CD4-positive, CD25-positive, alpha-beta regulatory T cell (primary cell): ENCODE measurements around the gene TRPC4. TPM values are rescaled to one million over a fixed set of nuclear protein-coding genes. Genes with fewer than 3 reads are reported as not detected.

Source experiments
- ATAC-seq, 2 donors: fragments of 150-1000 bp; cut with Tn5 transposase; one replicate each; pipeline ENCODE4 v1.10.0; 2021; ENCODE audit warnings: low read depth in 2 of 2, moderate number of reproducible peaks in 2 of 2, moderate library complexity in 1 of 2
- DNase-seq, 3 donors: peaks; one replicate each; pipeline versions ENCODE4 v3.0.0 to v3.0.0-alpha.2; 2012 to 2022; ENCODE audit warnings: mixed read lengths in 1 of 3
- H3K27ac ChIP-seq: one replicate; pipeline ENCODE4 v1.7.0; 2013; ENCODE audit warnings: mild to moderate bottlenecking, low read length; ENCODE audit not compliant: insufficient read depth, poor library complexity, severe bottlenecking
- H3K27me3 ChIP-seq: one replicate; pipeline ENCODE4 v1.7.0; 2013; ENCODE audit warnings: low read length; ENCODE audit not compliant: control insufficient read depth, insufficient read depth
- H3K36me3 ChIP-seq: one replicate; pipeline ENCODE4 v1.7.0; 2013; ENCODE audit warnings: mild to moderate bottlenecking, low read length, moderate library complexity; ENCODE audit not compliant: control insufficient read depth, insufficient read depth
- H3K4me1 ChIP-seq: 2 replicates; pipeline ENCODE4 v1.7.0; 2013; ENCODE audit warnings: mild to moderate bottlenecking, low read length; ENCODE audit not compliant: insufficient read depth, control insufficient read depth, poor library complexity, severe bottlenecking
- H3K4me3 ChIP-seq: one replicate; pipeline ENCODE4 v1.7.0; 2013; ENCODE audit warnings: low read depth, mild to moderate bottlenecking, low read length, moderate library complexity
- H3K9me3 ChIP-seq, 2 experiments: 1 replicate in 1 of 2; 2 replicates in 1 of 2; pipeline ENCODE4 v1.7.0; 2013; ENCODE audit warnings: low read length in 2 of 2, mild to moderate bottlenecking in 1 of 2, moderate library complexity in 1 of 2; ENCODE audit not compliant: control insufficient read depth in 2 of 2
- H3K27ac Mint-ChIP-seq, 3 donors: one replicate each; pipeline ENCODE4 v1.8.0; 2020 to 2022; ENCODE audit warnings: mild to moderate bottlenecking in 3 of 3, mixed read lengths in 3 of 3, moderate library complexity in 2 of 3
- H3K27me3 Mint-ChIP-seq: one replicate; pipeline ENCODE4 v1.8.0; 2022; ENCODE audit warnings: mild to moderate bottlenecking, mixed read lengths
- H3K36me3 Mint-ChIP-seq: one replicate; pipeline ENCODE4 v1.8.0; 2020; ENCODE audit warnings: mixed read lengths
- H3K4me1 Mint-ChIP-seq, 4 donors: one replicate each; pipeline ENCODE4 v1.8.0; 2020 to 2022; ENCODE audit warnings: mixed read lengths in 4 of 4, mild to moderate bottlenecking in 1 of 4
- H3K4me3 Mint-ChIP-seq, 4 donors: one replicate each; pipeline ENCODE4 v1.8.0; 2020 to 2022; ENCODE audit warnings: mild to moderate bottlenecking in 4 of 4, mixed read lengths in 4 of 4, moderate library complexity in 3 of 4
- H3K9me3 Mint-ChIP-seq, 7 donors: one replicate each; pipeline ENCODE4 v1.8.0; 2020 to 2022; ENCODE audit warnings: mixed read lengths in 7 of 7, mild to moderate bottlenecking in 3 of 7, moderate library complexity in 2 of 7
- polyA plus RNA-seq, 4 donors: library from polyadenylated mRNA; unstranded; fragments of 300-500 nt; fragmentation: Illumina TruSeq; gene quantifications; one replicate each; pipeline ENCODE4 v1.2.3, GENCODE V29; 2021
- total RNA-seq: library from RNA; stranded (reverse); gene quantifications from one replicate; pipeline ENCODE4 v1.2.3, GENCODE V29; 2022

Gene TRPC4
- total and polyA plus RNA-seq, 5 donors from 2014 or later = not detected

DNA sequence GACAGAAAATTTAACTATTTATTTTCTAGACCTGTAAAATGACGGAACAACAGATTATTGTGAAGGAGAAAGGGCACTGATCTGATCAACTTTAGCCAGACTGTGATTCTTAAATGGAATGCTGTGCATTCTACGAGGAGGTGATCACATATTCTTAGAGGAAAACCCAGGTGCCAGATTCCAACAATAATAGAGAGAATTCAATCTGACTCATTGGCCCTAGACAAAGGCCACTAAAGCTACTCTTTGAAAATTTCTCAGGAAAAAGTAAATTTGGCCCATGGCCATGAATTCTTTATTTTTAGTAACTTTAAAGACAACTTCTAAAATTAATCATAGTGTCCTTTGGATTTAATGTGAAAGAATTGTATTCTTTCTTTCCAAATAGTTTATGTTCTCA lies 212.4 kb downstream of the TRPC4 start:
- H3K27me3 ChIP-seq = no peaks in the 10 kb centered on the region
- H3K4me1 Mint-ChIP-seq = no peaks in the 10 kb centered on the region
- no peak overlapping the region for H3K4me3 ChIP-seq
- H3K9me3 Mint-ChIP-seq = peaks cover 0 to 7% (median 1%) of the 10 kb centered on the region in 7 donors
- H3K27ac Mint-ChIP-seq = no peak overlapping the region
- no peaks in the 10 kb centered on the region for H3K36me3 ChIP-seq
- H3K4me1 ChIP-seq = no peaks in the 10 kb centered on the region
- DNase-seq (no peak), ATAC-seq (no peak)
- no peaks in the 10 kb centered on the region for H3K9me3 ChIP-seq
- no peaks in the 10 kb centered on the region for H3K36me3 Mint-ChIP-seq
- H3K27me3 Mint-ChIP-seq = no peaks in the 10 kb centered on the region
- H3K4me3 Mint-ChIP-seq = no peak overlapping the region
- no peak overlapping the region for H3K27ac ChIP-seq

DNA sequence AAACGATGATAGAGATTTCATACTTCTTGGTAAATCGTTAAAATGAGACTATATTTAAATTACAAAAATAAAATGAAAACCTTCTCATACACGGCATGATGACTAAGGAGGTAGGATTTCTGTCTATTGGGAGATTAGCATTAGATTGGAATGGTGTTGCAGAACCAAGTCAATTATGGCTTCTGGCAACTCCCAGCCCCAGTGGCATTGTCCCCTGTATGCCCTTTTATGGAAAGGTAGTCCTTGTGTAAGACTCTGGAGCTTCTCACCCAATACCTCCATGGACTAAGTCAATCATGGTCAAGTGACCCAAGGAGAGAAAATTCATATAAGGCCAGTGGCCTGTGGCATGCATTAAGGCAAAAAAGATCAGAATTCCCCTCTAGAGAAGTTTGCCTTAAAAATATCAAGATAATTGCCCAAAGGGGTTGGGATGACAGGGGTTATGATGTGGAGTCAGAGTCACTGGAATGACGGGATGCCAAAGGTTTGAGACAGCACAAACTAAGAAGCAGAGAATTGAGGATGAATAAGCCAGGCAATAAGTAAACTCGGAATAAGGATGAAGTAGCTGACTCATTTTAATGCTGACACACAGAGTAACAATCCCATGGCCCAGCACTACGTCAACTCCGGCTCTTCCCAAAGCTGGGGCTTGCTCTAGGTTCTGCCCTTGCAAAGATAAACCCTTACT lies 213.2 kb downstream of the TRPC4 start:
- Histone ChIP-seq H3K9me3 (no peaks in the 10 kb centered on the region), H3K27ac (no peak overlapping the region), H3K4me3 (no peak overlapping the region), H3K4me1 (no peaks in the 10 kb centered on the region), H3K27me3 (no peaks in the 10 kb centered on the region), H3K36me3 (no peaks in the 10 kb centered on the region)
- no peaks in the 10 kb centered on the region for H3K36me3 Mint-ChIP-seq
- ATAC-seq (no peak), DNase-seq (no peak)
- H3K4me1 Mint-ChIP-seq = no peaks in the 10 kb centered on the region
- H3K27ac Mint-ChIP-seq = peak overlapping the region in 1 of 3 donors; percentile 53
- no peaks in the 10 kb centered on the region for H3K27me3 Mint-ChIP-seq
- peaks cover 0 to 10% (median 1%) of the 10 kb centered on the region in 7 donors for H3K9me3 Mint-ChIP-seq
- H3K4me3 Mint-ChIP-seq = no peak overlapping the region

DNA sequence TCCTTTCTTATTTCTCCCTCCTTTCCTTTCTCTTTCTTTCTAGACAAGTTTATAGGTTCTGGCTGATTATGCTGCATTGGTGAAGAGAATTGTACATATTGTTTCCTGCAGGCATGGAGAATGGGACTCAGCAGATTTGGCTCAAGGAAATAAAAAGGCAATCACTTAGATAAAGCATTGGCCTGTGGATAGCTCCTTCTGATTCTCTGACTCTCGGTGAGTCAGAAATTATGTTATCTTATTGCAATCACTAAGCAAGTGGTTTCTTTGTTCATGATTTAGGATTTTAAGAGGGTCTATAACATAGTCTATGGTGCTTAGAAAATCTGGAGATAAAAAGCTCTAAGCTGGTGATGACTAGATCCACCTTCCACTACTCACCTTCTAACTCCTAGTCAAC lies 217.0 kb downstream of the TRPC4 start:
- no peaks in the 10 kb centered on the region for H3K36me3 ChIP-seq
- no peak overlapping the region for H3K4me3 Mint-ChIP-seq
- DNase-seq (no peak), ATAC-seq (no peak)
- H3K4me1 Mint-ChIP-seq = no peaks in the 10 kb centered on the region
- no peaks in the 10 kb centered on the region for H3K27me3 Mint-ChIP-seq
- H3K27ac Mint-ChIP-seq = no peak overlapping the region
- no peaks in the 10 kb centered on the region for H3K27me3 ChIP-seq
- no peak overlapping the region for H3K27ac ChIP-seq
- no peaks in the 10 kb centered on the region for H3K9me3 ChIP-seq
- no peak overlapping the region for H3K4me3 ChIP-seq
- H3K4me1 ChIP-seq = no peaks in the 10 kb centered on the region
- H3K9me3 Mint-ChIP-seq = peaks cover 0 to 11% (median 1%) of the 10 kb centered on the region in 7 donors
- H3K36me3 Mint-ChIP-seq = no peaks in the 10 kb centered on the region

DNA sequence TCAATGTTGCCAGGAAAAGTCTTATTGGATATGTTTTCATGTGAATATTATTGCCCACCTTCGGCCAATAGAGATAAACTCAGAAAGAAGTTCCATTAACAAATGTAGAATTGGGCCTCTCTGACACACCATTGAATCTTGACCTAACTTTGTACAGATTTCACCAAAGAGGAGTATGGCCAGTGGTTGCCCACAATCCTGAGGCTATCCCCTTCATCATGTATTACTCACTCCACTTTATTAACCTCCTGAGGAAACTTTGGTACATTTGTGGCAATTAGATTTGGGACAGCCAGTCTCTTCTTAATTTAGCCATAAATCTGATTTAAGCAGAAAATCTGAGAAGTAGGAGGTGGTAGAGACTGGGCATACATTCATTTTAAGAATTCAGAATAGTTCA lies 217.7 kb downstream of the TRPC4 start:
- Mint-ChIP-seq H3K36me3 (no peaks in the 10 kb centered on the region), H3K4me1 (no peaks in the 10 kb centered on the region), H3K9me3 (peaks cover 0 to 11% (median 1%) of the 10 kb centered on the region in 7 donors), H3K27me3 (no peaks in the 10 kb centered on the region), H3K4me3 (peak overlapping the region in 1 of 4 donors; percentile 65), H3K27ac (peak overlapping the region in 1 of 3 donors; percentile 14)
- Histone ChIP-seq H3K9me3 (no peaks in the 10 kb centered on the region), H3K27ac (no peak overlapping the region), H3K4me3 (no peak overlapping the region), H3K36me3 (no peaks in the 10 kb centered on the region), H3K27me3 (no peaks in the 10 kb centered on the region), H3K4me1 (no peaks in the 10 kb centered on the region)
- no peak for DNase-seq
- ATAC-seq = no peak

DNA sequence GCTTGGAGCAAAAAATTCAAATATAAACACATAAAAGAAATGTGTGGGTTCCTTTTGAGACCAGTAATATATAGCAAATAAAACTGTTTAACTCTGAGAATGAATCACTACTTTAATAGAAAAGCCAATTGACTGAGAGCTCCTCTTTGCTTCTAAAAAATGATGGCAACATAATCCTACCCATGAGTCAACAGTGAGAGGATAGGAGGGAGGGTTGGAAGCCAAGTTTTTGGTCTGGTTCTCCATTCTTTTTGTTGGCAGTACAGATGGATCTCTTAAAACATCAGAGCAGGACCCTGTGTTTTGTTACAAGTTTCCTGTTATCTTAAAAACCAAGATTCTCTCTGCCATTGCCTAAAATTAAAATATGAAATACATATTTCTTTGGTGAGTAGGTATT lies 221.0 kb downstream of the TRPC4 start:
- H3K4me1 Mint-ChIP-seq = no peaks in the 10 kb centered on the region
- no peaks in the 10 kb centered on the region for H3K27me3 ChIP-seq
- H3K4me3 ChIP-seq = no peak overlapping the region
- H3K9me3 ChIP-seq = no peaks in the 10 kb centered on the region
- DNase-seq (no peak), ATAC-seq (no peak)
- no peak overlapping the region for H3K27ac Mint-ChIP-seq
- no peaks in the 10 kb centered on the region for H3K36me3 Mint-ChIP-seq
- no peak overlapping the region for H3K27ac ChIP-seq
- H3K36me3 ChIP-seq = no peaks in the 10 kb centered on the region
- no peak overlapping the region for H3K4me3 Mint-ChIP-seq
- H3K27me3 Mint-ChIP-seq = no peaks in the 10 kb centered on the region
- H3K9me3 Mint-ChIP-seq = peaks cover 0 to 10% (median 1%) of the 10 kb centered on the region in 7 donors
- no peaks in the 10 kb centered on the region for H3K4me1 ChIP-seq

DNA sequence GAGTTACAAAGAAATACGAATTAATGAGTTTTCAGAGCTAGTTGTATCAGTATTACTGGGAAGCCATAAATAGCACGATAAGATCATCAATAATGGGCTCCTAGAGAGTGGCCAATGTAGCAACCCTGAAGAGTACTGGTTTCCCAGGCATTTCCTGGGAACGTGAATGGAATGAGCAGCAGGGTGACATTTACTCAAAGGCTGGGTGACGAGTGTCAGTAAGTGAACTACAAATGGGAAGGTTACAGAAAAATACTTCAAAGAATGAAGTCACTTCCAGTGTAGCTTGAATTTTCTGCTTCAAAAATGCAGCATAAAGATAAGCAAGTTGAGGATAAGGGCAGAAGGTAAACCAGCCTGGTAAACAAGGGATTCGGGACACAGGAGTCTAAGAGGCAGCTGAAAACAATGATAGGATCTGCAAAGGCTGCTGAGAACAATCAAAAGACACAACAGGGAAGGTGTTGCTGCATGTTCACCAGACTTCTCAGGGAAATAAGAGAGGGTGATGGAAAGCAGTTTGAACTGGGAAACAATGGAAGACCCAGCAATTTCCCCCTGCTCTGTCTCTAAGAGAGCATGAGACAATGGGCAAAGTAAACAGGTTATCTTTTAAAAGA lies 222.4 kb downstream of the TRPC4 start:
- no peak overlapping the region for H3K4me3 Mint-ChIP-seq
- Histone ChIP-seq H3K4me3 (no peak overlapping the region), H3K9me3 (no peaks in the 10 kb centered on the region), H3K27ac (no peak overlapping the region), H3K27me3 (no peaks in the 10 kb centered on the region), H3K4me1 (no peaks in the 10 kb centered on the region), H3K36me3 (no peaks in the 10 kb centered on the region)
- no peaks in the 10 kb centered on the region for H3K27me3 Mint-ChIP-seq
- ATAC-seq (no peak), DNase-seq (no peak)
- no peaks in the 10 kb centered on the region for H3K36me3 Mint-ChIP-seq
- H3K9me3 Mint-ChIP-seq = peaks cover 0 to 4% (median 1%) of the 10 kb centered on the region in 7 donors
- H3K4me1 Mint-ChIP-seq = no peaks in the 10 kb centered on the region
- H3K27ac Mint-ChIP-seq = no peak overlapping the region

DNA sequence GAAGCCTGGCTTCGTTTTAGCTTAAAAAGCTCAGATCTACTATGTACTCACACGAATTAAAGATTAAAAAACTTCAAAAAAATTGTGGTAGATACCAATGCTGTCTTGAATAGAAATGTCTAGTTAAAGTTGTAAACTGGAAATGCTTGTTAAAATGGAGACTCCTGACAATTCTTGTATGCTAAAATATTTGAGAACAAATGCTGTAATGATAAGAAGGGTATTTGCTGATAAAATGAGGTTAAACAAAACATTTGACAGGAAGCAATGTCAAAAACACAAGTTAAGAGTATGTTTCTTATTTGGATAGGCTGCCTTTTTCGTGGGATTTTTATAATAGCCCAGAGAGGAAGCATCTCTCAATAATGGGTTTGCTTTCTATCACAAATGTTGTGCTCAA lies 223.0 kb downstream of the TRPC4 start:
- H3K4me3 ChIP-seq = no peak overlapping the region
- no peaks in the 10 kb centered on the region for H3K4me1 ChIP-seq
- no peaks in the 10 kb centered on the region for H3K36me3 ChIP-seq
- no peaks in the 10 kb centered on the region for H3K27me3 ChIP-seq
- no peak overlapping the region for H3K27ac ChIP-seq
- Mint-ChIP-seq H3K9me3 (peaks cover 0 to 2% (median 1%) of the 10 kb centered on the region in 7 donors), H3K27ac (no peak overlapping the region), H3K4me1 (no peaks in the 10 kb centered on the region), H3K4me3 (no peak overlapping the region), H3K36me3 (no peaks in the 10 kb centered on the region), H3K27me3 (no peaks in the 10 kb centered on the region)
- DNase-seq (no peak), ATAC-seq (no peak)
- no peaks in the 10 kb centered on the region for H3K9me3 ChIP-seq

DNA sequence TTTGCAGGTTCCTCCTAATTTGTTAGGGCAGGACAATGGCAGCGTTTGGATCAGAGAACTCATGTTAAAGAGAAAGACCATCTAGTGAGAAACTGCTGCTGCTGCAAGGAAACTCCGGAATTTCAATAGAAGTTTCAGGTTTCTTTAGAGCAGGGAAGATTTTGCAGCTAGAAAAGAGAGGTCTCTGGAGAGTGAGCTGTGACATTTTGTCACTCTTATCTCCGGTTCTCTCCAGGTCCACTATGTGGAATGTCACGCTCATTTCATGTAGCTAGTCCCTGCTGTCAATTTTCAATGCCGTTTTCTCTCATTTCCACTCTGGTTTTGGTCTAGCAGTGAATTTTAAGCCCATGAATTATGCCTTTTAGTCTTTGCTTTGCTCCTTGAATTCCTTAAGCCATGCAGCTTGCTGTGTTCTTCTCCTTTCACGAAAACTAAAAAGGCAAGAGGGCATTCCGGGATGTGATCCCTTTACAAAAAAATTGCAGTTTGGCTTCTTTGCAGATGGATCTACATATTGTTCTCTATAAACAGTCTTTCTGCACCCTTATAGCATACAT lies 224.3 kb downstream of the TRPC4 start:
- Histone ChIP-seq H3K4me1 (no peaks in the 10 kb centered on the region), H3K27me3 (no peaks in the 10 kb centered on the region), H3K4me3 (no peak overlapping the region), H3K27ac (no peak overlapping the region), H3K36me3 (no peaks in the 10 kb centered on the region), H3K9me3 (no peaks in the 10 kb centered on the region)
- Mint-ChIP-seq H3K36me3 (no peaks in the 10 kb centered on the region), H3K9me3 (peaks cover 0 to 2% (median 1%) of the 10 kb centered on the region in 7 donors), H3K4me3 (no peak overlapping the region), H3K27ac (no peak overlapping the region), H3K27me3 (no peaks in the 10 kb centered on the region), H3K4me1 (no peaks in the 10 kb centered on the region)
- DNase-seq (no peak), ATAC-seq (no peak)
